Trophoblast cell (in vitro differentiated cells and primary cell): ENCODE results near the gene P2RX7.

Experiments used
- DNase-seq, 2 donors: peaks; one replicate each; pipeline ENCODE4 v3.0.0-alpha.2; 2016
- H2AFZ ChIP-seq: 2 replicates; pipeline ENCODE4 v1.6.1; 2013; ENCODE audit warnings: low read length, moderate library complexity, mild to moderate bottlenecking; ENCODE audit not compliant: insufficient read depth, poor library complexity
- H2AK5ac ChIP-seq: 2 replicates; pipeline ENCODE4 v1.6.1; 2013; ENCODE audit warnings: mild to moderate bottlenecking, low read length
- H2BK120ac ChIP-seq: 2 replicates; pipeline ENCODE4 v1.6.1; 2013; ENCODE audit warnings: low read length, mild to moderate bottlenecking, moderate library complexity; ENCODE audit not compliant: insufficient read depth, poor library complexity
- H2BK12ac ChIP-seq: 2 replicates; pipeline ENCODE4 v1.6.1; 2013; ENCODE audit warnings: mild to moderate bottlenecking, low read length, moderate library complexity
- H2BK5ac ChIP-seq: 2 replicates; pipeline ENCODE4 v1.6.1; 2013; ENCODE audit warnings: low read length, low read depth, moderate library complexity, mild to moderate bottlenecking; ENCODE audit not compliant: poor library complexity
- H3K14ac ChIP-seq: 2 replicates; pipeline ENCODE4 v1.6.1; 2013; ENCODE audit warnings: mild to moderate bottlenecking, low read length
- H3K18ac ChIP-seq: 2 replicates; pipeline ENCODE4 v1.6.1; 2013; ENCODE audit warnings: mild to moderate bottlenecking, low read length
- H3K23ac ChIP-seq: 2 replicates; pipeline ENCODE4 v1.6.1; 2013; ENCODE audit warnings: low read length
- H3K27ac ChIP-seq: 2 replicates; pipeline ENCODE4 v1.5.1; 2013; ENCODE audit warnings: low read depth, mild to moderate bottlenecking, inconsistent platforms, low read length, moderate library complexity
- H3K27me3 ChIP-seq: 2 replicates; pipeline ENCODE4 v1.6.1; 2013; ENCODE audit warnings: inconsistent platforms, mild to moderate bottlenecking, low read length, moderate library complexity; ENCODE audit not compliant: insufficient read depth
- H3K36me3 ChIP-seq, 2 experiments: 1 replicate in 1 of 2; 2 replicates in 1 of 2; pipeline ENCODE4 v1.6.1; 2013; ENCODE audit warnings: low read length in 2 of 2, mild to moderate bottlenecking in 2 of 2, moderate library complexity in 1 of 2; ENCODE audit not compliant: insufficient read depth in 2 of 2, control insufficient read depth in 1 of 2
- H3K4ac ChIP-seq: 2 replicates; pipeline ENCODE4 v1.6.1; 2013; ENCODE audit warnings: low read depth, mild to moderate bottlenecking, low read length, moderate library complexity
- H3K4me1 ChIP-seq, 2 experiments: 1 replicate in 1 of 2; 2 replicates in 1 of 2; pipeline ENCODE4 v1.6.1; 2013; ENCODE audit warnings: low read length in 2 of 2, mild to moderate bottlenecking in 2 of 2, moderate library complexity in 1 of 2; ENCODE audit not compliant: insufficient read depth in 2 of 2, control insufficient read depth in 1 of 2
- H3K4me2 ChIP-seq: 2 replicates; pipeline ENCODE4 v1.6.1; 2013; ENCODE audit warnings: inconsistent platforms, mild to moderate bottlenecking, low read length, moderate library complexity
- H3K4me3 ChIP-seq: 2 replicates; pipeline ENCODE4 v1.5.1; 2013; ENCODE audit warnings: mild to moderate bottlenecking, low read depth, low read length, inconsistent platforms
- H3K79me1 ChIP-seq: one replicate; pipeline ENCODE4 v1.6.1; 2013; ENCODE audit warnings: low read length
- H3K79me2 ChIP-seq: 2 replicates; pipeline ENCODE4 v1.6.1; 2013; ENCODE audit warnings: low read length, mild to moderate bottlenecking; ENCODE audit not compliant: control insufficient read depth, insufficient read depth, poor library complexity
- H3K9ac ChIP-seq: 2 replicates; pipeline ENCODE4 v1.6.1; 2013; ENCODE audit warnings: mild to moderate bottlenecking, low read length
- H3K9me3 ChIP-seq: 2 replicates; pipeline ENCODE4 v1.6.1; 2013; ENCODE audit warnings: low read depth, mild to moderate bottlenecking, control low read depth, inconsistent platforms, low read length; ENCODE audit not compliant: insufficient read depth
- H4K12ac ChIP-seq: 2 replicates; pipeline ENCODE4 v1.6.1; 2013; ENCODE audit warnings: low read depth, mild to moderate bottlenecking, low read length, moderate library complexity
- H4K8ac ChIP-seq: 2 replicates; pipeline ENCODE4 v1.6.1; 2013; ENCODE audit warnings: low read depth, mild to moderate bottlenecking, low read length, moderate library complexity
- H4K91ac ChIP-seq: one replicate; pipeline ENCODE4 v1.6.1; 2013; ENCODE audit warnings: low read depth, mild to moderate bottlenecking, low read length, moderate library complexity
- WGBS: extraction: QIAGEN DNeasy Blood & Tissue Kit; methylation state at CpG from one replicate; pipeline ENCODE4 v1.1.7; 2013; ENCODE audit warnings: missing lambda C conversion rate; ENCODE audit not compliant: insufficient read length, insufficient coverage; ENCODE audit errors: extremely low coverage; 5-methylcytosine and 5-hydroxymethylcytosine counted together

The P2RX7 gene

GRCh38 chr12:121127501-121127900, 5.2 kb upstream of the P2RX7 start:
- Histone ChIP-seq H3K4me2 (no peak overlapping the region), H3K79me1 (no peaks in the 10 kb centered on the region), H2AFZ (no peak overlapping the region), H2AK5ac (no peak overlapping the region), H3K27me3 (no peaks in the 10 kb centered on the region), H3K23ac (no peak overlapping the region), H3K36me3 (no peaks in the 10 kb centered on the region), H3K4me1 (peaks cover 8 to 11% of the 10 kb centered on the region in 2 experiments), H3K4ac (no peak overlapping the region), H3K27ac (no peak overlapping the region), H3K4me3 (no peak overlapping the region), H2BK5ac (no peak overlapping the region), H3K79me2 (no peaks in the 10 kb centered on the region), H3K9me3 (no peaks in the 10 kb centered on the region), H2BK12ac (no peak overlapping the region), H2BK120ac (no peak overlapping the region), H3K18ac (no peak overlapping the region), H4K91ac (no peak overlapping the region), H4K8ac (no peak overlapping the region), H4K12ac (no peak overlapping the region), H3K9ac (no peak overlapping the region), H3K14ac (no peak overlapping the region)
- no CpG with 5 or more reads among the region's 3 CpGs for WGBS
- no peak for DNase-seq

DNA sequence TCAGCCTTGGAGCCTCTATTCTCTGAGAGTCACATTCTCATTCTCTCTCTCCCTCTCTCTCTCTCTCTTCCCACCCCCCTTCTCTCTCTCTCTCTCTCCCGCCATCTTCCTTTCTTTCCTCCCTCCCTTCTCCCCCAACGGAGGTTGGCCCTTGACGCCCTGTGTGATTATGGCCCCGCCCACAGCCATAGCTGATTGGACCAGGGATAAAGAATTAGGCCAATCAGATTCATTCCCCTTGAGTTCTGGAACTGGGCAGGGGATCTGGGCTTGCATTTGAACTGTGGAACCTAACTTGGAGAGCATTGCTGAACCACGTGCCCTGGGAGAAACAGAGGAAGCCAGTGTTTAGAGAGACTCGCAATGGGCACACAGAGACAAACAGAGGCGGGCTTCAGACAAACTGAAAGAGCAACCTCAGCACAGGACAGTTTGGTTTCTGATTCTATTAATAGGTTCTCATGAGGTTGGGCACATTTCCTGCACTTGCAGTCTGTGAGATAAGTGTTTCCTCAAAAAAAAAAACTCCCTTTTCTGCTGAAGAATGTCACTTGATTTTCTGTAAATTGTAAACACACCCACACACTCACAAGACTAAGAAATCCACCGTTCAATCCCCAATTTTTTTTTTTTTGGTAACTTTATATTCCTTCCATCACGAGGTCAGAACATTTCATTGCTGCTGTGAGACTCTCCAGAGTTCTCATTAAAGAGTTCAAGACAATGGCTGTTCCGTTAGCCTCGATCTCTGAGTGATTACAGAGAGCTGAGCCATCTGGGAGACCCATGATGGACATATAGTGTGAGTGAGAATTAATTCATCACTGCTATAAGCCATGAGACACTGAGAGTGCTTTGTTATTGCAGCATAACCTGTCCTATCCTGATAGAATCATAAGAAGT, 3.5 kb upstream of the P2RX7 start:
- Histone ChIP-seq H4K91ac (no peak overlapping the region), H3K9ac (no peak overlapping the region), H4K8ac (no peak overlapping the region), H3K4ac (no peak overlapping the region), H3K27ac (no peak overlapping the region), H2BK12ac (no peak overlapping the region), H3K36me3 (no peaks in the 10 kb centered on the region), H4K12ac (no peak overlapping the region), H3K79me2 (no peaks in the 10 kb centered on the region), H3K4me3 (no peak overlapping the region), H3K14ac (no peak overlapping the region), H2BK5ac (no peak overlapping the region), H3K9me3 (no peaks in the 10 kb centered on the region), H3K23ac (no peak overlapping the region), H3K27me3 (no peaks in the 10 kb centered on the region), H3K18ac (no peak overlapping the region), H2BK120ac (no peak overlapping the region), H2AK5ac (no peak overlapping the region), H3K4me2 (no peak overlapping the region), H2AFZ (no peak overlapping the region), H3K4me1 (peaks cover 15 to 19% of the 10 kb centered on the region in 2 experiments), H3K79me1 (no peaks in the 10 kb centered on the region)
- DNase-seq = peak in 1 of 2 donors; percentile 44
- WGBS = 100% methylated on average over 1 of the region's 11 CpGs

GRCh38 chr12:121129811-121130147, 2.9 kb upstream of the P2RX7 start:
- Histone ChIP-seq H2AK5ac (no peak overlapping the region), H2BK120ac (no peak overlapping the region), H3K4me1 (peaks cover 12 to 13% of the 10 kb centered on the region in 2 experiments), H4K91ac (no peak overlapping the region), H3K23ac (no peak overlapping the region), H3K4me2 (no peak overlapping the region), H2AFZ (no peak overlapping the region), H3K79me2 (no peaks in the 10 kb centered on the region), H3K14ac (no peak overlapping the region), H3K27me3 (no peaks in the 10 kb centered on the region), H3K36me3 (no peaks in the 10 kb centered on the region), H3K4me3 (no peak overlapping the region), H3K9me3 (no peaks in the 10 kb centered on the region), H3K79me1 (no peaks in the 10 kb centered on the region), H2BK5ac (no peak overlapping the region), H3K18ac (no peak overlapping the region), H3K27ac (no peak overlapping the region), H3K9ac (no peak overlapping the region), H4K8ac (no peak overlapping the region), H4K12ac (no peak overlapping the region), H3K4ac (no peak overlapping the region), H2BK12ac (no peak overlapping the region)
- WGBS = no CpG with 5 or more reads among the region's 4 CpGs
- DNase-seq = no peak

DNA sequence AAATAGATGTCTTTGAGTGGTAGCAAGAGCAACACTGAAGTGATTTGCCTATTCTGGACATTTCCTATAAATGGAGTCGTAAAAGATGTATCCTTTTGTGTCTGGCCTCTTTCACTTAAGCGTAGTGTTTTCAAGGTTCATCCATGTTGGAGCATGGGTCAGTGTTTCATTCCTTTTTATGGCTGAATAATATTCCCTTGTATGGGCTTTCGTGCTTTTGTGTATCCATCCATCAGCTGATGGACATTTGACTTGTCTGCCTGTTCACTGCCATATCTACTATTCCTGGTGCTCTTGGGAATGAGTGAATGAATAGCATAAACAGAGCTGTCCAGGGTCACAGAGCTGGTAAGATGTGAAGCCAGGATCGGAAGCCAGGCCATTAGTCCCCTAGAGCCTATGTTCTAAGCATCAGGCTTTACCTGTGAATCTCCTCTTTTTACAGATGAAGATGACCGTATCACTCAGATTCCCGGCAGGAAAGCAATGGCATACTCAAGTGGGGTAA, 1.8 kb upstream of the P2RX7 start:
- no peak overlapping the region for H3K9ac ChIP-seq
- H3K27ac ChIP-seq = no peak overlapping the region
- H3K36me3 ChIP-seq = no peaks in the 10 kb centered on the region
- no peaks in the 10 kb centered on the region for H3K27me3 ChIP-seq
- H4K8ac ChIP-seq = no peak overlapping the region
- H3K4me3 ChIP-seq = no peak overlapping the region
- H3K4me1 ChIP-seq = peaks cover 12 to 13% of the 10 kb centered on the region in 2 experiments
- H3K9me3 ChIP-seq = no peaks in the 10 kb centered on the region
- no peak overlapping the region for H4K12ac ChIP-seq
- no peak overlapping the region for H3K4me2 ChIP-seq
- no peak overlapping the region for H2BK120ac ChIP-seq
- no peak overlapping the region for H2BK5ac ChIP-seq
- H3K79me1 ChIP-seq = no peaks in the 10 kb centered on the region
- H3K4ac ChIP-seq = no peak overlapping the region
- no peak overlapping the region for H2BK12ac ChIP-seq
- H2AK5ac ChIP-seq = no peak overlapping the region
- no peak overlapping the region for H3K23ac ChIP-seq
- H2AFZ ChIP-seq = no peak overlapping the region
- H4K91ac ChIP-seq = no peak overlapping the region
- H3K79me2 ChIP-seq = no peaks in the 10 kb centered on the region
- DNase-seq = no peak
- no peak overlapping the region for H3K18ac ChIP-seq
- no CpG with 5 or more reads among the region's 6 CpGs for WGBS
- no peak overlapping the region for H3K14ac ChIP-seq
